ENCODE data around the gene ADK.

- TF ChIP-seq CTCF (conservative IDR thresholded peaks at IDR 0.05) (no peak), EZH2 (IDR thresholded peaks at IDR 0.05; ENCODE audit: low read depth) (no peak)
Observed at GRCh38 chr10:74206746-74207145, 55.7 kb downstream of the ADK start.
